ENCODE measurements around the gene SLU7.

Gene SLU7

DNA sequence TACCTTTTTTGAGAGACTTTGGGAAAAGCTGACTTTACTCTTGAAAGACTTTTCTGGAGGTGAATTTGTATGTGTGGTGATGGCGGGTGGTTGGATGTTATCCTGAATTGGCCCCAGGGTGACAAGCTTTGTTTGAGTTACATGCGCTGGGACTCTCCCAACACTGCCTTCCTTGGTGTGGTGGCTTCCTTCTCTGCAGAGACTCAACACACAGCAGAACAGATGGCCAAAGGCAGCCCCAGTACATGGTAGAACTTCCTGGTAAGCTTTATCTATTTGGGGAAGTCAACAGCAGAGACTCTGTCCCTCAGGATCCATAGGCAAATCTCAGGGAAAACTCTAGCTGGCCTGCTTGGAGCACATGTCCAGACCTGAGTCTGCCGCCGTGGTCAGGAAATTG, 66.6 kb downstream of the SLU7 start:
- DNase-seq = no peak
- Mint-ChIP-seq H3K9me3 (no peaks in the 10 kb centered on the region), H3K27me3 (no peaks in the 10 kb centered on the region), H3K27ac (no peak overlapping the region), H3K4me1 (no peaks in the 10 kb centered on the region), H3K4me3 (no peak overlapping the region)
- ATAC-seq = no peak
